Liver (tissue), 9 donors: ENCODE results near the gene SH2D6. TPM values are rescaled to one million over a fixed set of nuclear protein-coding genes. Genes with fewer than 3 reads are reported as not detected.

ENCODE experiments used
- DNase-seq: peaks from one replicate; pipeline ENCODE4 v3.0.0-alpha.2; 2017; ENCODE audit warnings: low spot score
- H3K27ac ChIP-seq, 2 donors: one replicate each; pipeline ENCODE4 v1.7.0; 2013; ENCODE audit warnings: inconsistent platforms in 2 of 2, low read length in 2 of 2, control low read depth in 1 of 2, low read depth in 1 of 2, mild to moderate bottlenecking in 1 of 2
- H3K27me3 ChIP-seq, 4 donors: one replicate each; pipeline versions ENCODE4 v1.6.1 to v1.7.0; 2013; ENCODE audit warnings: low read length in 3 of 4, inconsistent platforms in 1 of 4, mild to moderate bottlenecking in 1 of 4, moderate library complexity in 1 of 4; ENCODE audit not compliant: control insufficient read depth in 4 of 4, insufficient read depth in 4 of 4
- H3K36me3 ChIP-seq, 4 donors: one replicate each; pipeline versions ENCODE4 v1.6.1 to v1.7.0; 2013; ENCODE audit warnings: low read length in 3 of 4, mild to moderate bottlenecking in 3 of 4, low read depth in 1 of 4, moderate library complexity in 1 of 4; ENCODE audit not compliant: control insufficient read depth in 4 of 4, insufficient read depth in 3 of 4
- H3K4me1 ChIP-seq, 4 donors: one replicate each; pipeline versions ENCODE4 v1.6.1 to v1.7.0; 2013; ENCODE audit warnings: low read length in 3 of 4, mild to moderate bottlenecking in 3 of 4, moderate library complexity in 1 of 4; ENCODE audit not compliant: control insufficient read depth in 4 of 4, insufficient read depth in 4 of 4
- H3K4me3 ChIP-seq, 3 donors: one replicate each; pipeline versions ENCODE4 v1.6.1 to v1.7.0; 2013; ENCODE audit warnings: low read length in 3 of 3, control low read depth in 1 of 3, low read depth in 1 of 3, mild to moderate bottlenecking in 1 of 3
- H3K9ac ChIP-seq, 2 donors: one replicate each; pipeline ENCODE4 v1.7.0; 2013; ENCODE audit warnings: low read length in 2 of 2, mild to moderate bottlenecking in 2 of 2, moderate library complexity in 2 of 2, control low read depth in 1 of 2, low read depth in 1 of 2
- H3K9me3 ChIP-seq, 4 donors: one replicate each; pipeline versions ENCODE4 v1.6.1 to v1.7.0; 2013; ENCODE audit warnings: low read length in 3 of 4; ENCODE audit not compliant: control insufficient read depth in 4 of 4
- FOXA2 ChIP-seq: IDR thresholded peaks from 2 replicates; pipeline ENCODE4 v1.6.1; 2016; ENCODE audit warnings: antibody characterized with exemption
- GABPA ChIP-seq, 2 donors: IDR thresholded peaks in 1 of 2; conservative IDR thresholded peaks in 1 of 2; 2 replicates each; pipeline ENCODE4 v1.6.1; 2016; ENCODE audit warnings: antibody characterized with exemption in 2 of 2, mild to moderate bottlenecking in 1 of 2, moderate library complexity in 1 of 2
- HNF4A ChIP-seq, 2 donors: conservative IDR thresholded peaks; 2 replicates each; pipeline ENCODE4 v1.6.1; 2016; ENCODE audit warnings: antibody characterized with exemption in 2 of 2, mild to moderate bottlenecking in 2 of 2
- HNF4G ChIP-seq: IDR thresholded peaks from 2 replicates; pipeline ENCODE4 v1.6.1; 2016; ENCODE audit warnings: antibody characterized with exemption
- JUND ChIP-seq, 2 donors: IDR thresholded peaks; 2 replicates each; pipeline ENCODE4 v1.6.1; 2016; ENCODE audit warnings: antibody characterized with exemption in 2 of 2
- NR2F2 ChIP-seq: IDR thresholded peaks from 2 replicates; pipeline ENCODE4 v1.6.1; 2016; ENCODE audit warnings: antibody characterized with exemption
- RAD21 ChIP-seq, 2 donors: IDR thresholded peaks; 2 replicates each; pipeline ENCODE4 v1.6.1; 2016; ENCODE audit warnings: antibody characterized with exemption in 2 of 2, mild to moderate bottlenecking in 2 of 2
- RXRA ChIP-seq, 2 donors: IDR thresholded peaks; 2 replicates each; pipeline ENCODE4 v1.6.1; 2017 to 2018; ENCODE audit warnings: antibody characterized with exemption in 2 of 2, mild to moderate bottlenecking in 1 of 2
- SP1 ChIP-seq: IDR thresholded peaks from 2 replicates; pipeline ENCODE4 v1.6.1; 2018; ENCODE audit warnings: antibody characterized with exemption, mild to moderate bottlenecking
- TAF1 ChIP-seq: conservative IDR thresholded peaks from 2 replicates; pipeline ENCODE4 v1.6.1; 2016; ENCODE audit warnings: antibody characterized with exemption, mild to moderate bottlenecking
- YY1 ChIP-seq: IDR thresholded peaks from 2 replicates; pipeline ENCODE4 v1.6.1; 2016; ENCODE audit warnings: antibody characterized with exemption, mild to moderate bottlenecking
- WGBS: extraction: QIAGEN DNeasy Blood & Tissue Kit; methylation state at CpG from one replicate; pipeline ENCODE4 v1.1.7; 2013; 5-methylcytosine and 5-hydroxymethylcytosine counted together
- polyA plus RNA-seq, 2 donors: library from polyadenylated mRNA; stranded (reverse) in 1 of 2; unstranded in 1 of 2; fragments of 200-250 nt in 1 of 2; fragments of >200 nt in 1 of 2; fragmentation: Nextera tagmentation in 1 of 2; extraction: Ambion mirVana in 1 of 2; gene quantifications; one replicate each; pipeline versions ENCODE4 v1.2.1 to v1.2.3, GENCODE V29; 2013 to 2015
- total RNA-seq, 2 donors: library from RNA; depleted of rRNA; stranded (reverse); fragments of >200 nt; gene quantifications; one replicate each; pipeline ENCODE4 v1.2.3, GENCODE V29; 2014
- TF ChIP-seq, protein P1 (sequence below): IDR thresholded peaks from 2 replicates; pipeline ENCODE4 v1.6.1; 2016; ENCODE audit warnings: antibody characterized with exemption
- TF ChIP-seq, protein P2 (sequence below): IDR thresholded peaks from 2 replicates; pipeline ENCODE4 v1.6.1; 2016; ENCODE audit warnings: antibody characterized with exemption
- TF ChIP-seq, protein P3 (sequence below): IDR thresholded peaks from 2 replicates; pipeline ENCODE4 v1.6.1; 2016; ENCODE audit warnings: antibody characterized with exemption
- TF ChIP-seq, protein P4 (sequence below): fragments of 150-350 bp; IDR thresholded peaks from 2 replicates; pipeline ENCODE4 v1.5.1; 2017; ENCODE audit warnings: improper control_type of control experiment, low read depth, low read length; ENCODE audit not compliant: missing input control
- donor health status: healthy.
- donor health status: healthy.
- donor health status: healthy.
- donor health status: healthy.
- donor health status: healthy.

SH2D6 gene
- total and polyA plus RNA-seq, 4 donors = 0.28 to 0.92 (median 0.39) TPM; not detected in 1

DNA sequence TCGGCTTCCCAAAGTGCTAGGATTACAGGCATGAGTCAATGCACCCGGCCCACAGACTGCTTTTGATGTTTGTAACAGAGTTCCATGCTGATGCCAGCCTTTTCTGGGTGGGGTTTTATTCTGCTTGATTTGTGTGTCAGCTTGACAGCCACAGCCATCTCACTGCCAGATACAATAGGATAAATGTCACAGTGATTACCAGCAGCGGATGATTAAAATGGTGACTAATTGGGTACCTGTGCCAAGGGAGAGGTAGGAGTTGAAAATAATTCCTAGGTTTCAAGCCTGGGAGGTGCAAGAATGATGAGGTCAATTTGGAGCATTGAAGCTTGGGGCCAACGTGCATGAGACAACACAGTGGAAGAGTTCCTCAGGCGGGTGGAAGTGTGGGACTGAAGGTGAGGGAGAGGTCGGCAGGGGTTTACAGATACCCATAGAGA is 39.4 kb downstream of the SH2D6 start:
- DNase-seq = no peak
- H3K27ac ChIP-seq = no peak overlapping the region
- H3K36me3 ChIP-seq = no peaks in the 10 kb centered on the region
- TF ChIP-seq JUND (IDR thresholded peaks at IDR 0.05) (no peak), GABPA (IDR thresholded peaks at IDR 0.05 in 1 of 2, conservative IDR thresholded peaks at IDR 0.05 in 1 of 2) (no peak)
- TF ChIP-seq, protein P1, sequence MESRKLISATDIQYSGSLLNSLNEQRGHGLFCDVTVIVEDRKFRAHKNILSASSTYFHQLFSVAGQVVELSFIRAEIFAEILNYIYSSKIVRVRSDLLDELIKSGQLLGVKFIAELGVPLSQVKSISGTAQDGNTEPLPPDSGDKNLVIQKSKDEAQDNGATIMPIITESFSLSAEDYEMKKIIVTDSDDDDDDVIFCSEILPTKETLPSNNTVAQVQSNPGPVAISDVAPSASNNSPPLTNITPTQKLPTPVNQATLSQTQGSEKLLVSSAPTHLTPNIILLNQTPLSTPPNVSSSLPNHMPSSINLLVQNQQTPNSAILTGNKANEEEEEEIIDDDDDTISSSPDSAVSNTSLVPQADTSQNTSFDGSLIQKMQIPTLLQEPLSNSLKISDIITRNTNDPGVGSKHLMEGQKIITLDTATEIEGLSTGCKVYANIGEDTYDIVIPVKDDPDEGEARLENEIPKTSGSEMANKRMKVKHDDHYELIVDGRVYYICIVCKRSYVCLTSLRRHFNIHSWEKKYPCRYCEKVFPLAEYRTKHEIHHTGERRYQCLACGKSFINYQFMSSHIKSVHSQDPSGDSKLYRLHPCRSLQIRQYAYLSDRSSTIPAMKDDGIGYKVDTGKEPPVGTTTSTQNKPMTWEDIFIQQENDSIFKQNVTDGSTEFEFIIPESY = no peak
- no peaks in the 10 kb centered on the region for H3K27me3 ChIP-seq
- no peak overlapping the region for H3K9ac ChIP-seq
- WGBS = 88% methylated on average over 6 of the region's 6 CpGs
- H3K4me1 ChIP-seq = peaks cover 0 to 4% (median under 1%) of the 10 kb centered on the region in 4 donors
- no peak overlapping the region for H3K4me3 ChIP-seq
- no peaks in the 10 kb centered on the region for H3K9me3 ChIP-seq

DNA sequence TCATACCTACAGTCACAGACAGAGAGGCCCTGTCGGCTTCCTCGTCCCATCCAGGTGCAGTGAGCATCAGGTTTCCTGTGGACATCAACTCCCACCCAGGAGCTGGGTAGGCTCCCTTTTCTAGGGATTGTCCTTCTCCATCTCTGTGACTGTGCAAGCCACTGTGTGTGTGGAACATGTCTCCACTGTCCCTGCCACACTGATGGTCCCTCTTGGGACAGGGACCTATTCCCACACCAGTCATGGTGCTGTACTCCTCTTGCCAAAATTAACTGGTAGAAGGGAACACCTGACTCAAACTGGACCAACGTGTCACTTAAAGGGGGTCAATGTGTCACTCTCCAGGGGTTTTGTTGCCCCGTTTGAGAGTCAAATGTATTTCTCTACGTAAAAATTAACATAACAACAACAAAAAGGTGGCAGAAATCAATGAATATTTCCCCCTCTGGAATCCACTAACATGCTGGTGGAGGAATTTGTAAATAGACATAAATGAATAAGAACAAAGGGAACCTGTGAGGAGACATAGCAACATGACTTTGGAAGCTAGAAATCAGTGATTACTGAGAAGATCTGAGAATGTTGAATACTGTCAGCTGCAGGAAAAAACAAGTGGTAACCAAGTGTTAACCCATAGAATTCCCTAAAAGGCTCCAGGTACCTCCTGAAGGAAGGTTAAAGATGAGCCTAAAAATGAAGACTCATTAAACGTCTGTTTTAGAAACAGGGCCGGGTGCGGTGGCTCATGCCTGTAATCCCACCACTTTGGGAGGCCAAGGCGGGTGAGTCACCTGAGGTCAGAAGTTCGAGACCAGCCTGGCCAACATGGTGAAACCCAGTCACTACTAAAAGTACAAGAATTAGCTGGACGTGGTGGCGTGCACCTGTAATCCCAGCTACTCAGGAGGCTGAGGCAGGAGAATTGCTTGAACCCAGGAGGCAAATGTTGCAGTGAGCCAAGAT is 40.4 kb downstream of the SH2D6 start:
- no peaks in the 10 kb centered on the region for H3K9me3 ChIP-seq
- no peaks in the 10 kb centered on the region for H3K36me3 ChIP-seq
- H3K27me3 ChIP-seq = no peaks in the 10 kb centered on the region
- WGBS = 89% methylated on average over 12 of the region's 12 CpGs
- H3K4me3 ChIP-seq = no peak overlapping the region
- peaks cover 0 to 4% (median under 1%) of the 10 kb centered on the region in 4 donors for H3K4me1 ChIP-seq
- H3K27ac ChIP-seq = no peak overlapping the region
- no peak for DNase-seq
- TF ChIP-seq, protein P2, sequence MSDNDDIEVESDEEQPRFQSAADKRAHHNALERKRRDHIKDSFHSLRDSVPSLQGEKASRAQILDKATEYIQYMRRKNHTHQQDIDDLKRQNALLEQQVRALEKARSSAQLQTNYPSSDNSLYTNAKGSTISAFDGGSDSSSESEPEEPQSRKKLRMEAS = no peak
- no peak for TF ChIP-seq HNF4G
- TF ChIP-seq JUND (IDR thresholded peaks at IDR 0.05) = no peak
- no peak for TF ChIP-seq YY1
- no peak for TF ChIP-seq SP1
- no peak for TF ChIP-seq RXRA (IDR thresholded peaks at IDR 0.05)
- TF ChIP-seq, protein P1 = no peak
- no peak for TF ChIP-seq TAF1
- TF ChIP-seq, protein P3, sequence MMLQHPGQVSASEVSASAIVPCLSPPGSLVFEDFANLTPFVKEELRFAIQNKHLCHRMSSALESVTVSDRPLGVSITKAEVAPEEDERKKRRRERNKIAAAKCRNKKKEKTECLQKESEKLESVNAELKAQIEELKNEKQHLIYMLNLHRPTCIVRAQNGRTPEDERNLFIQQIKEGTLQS = no peak
- TF ChIP-seq GABPA (IDR thresholded peaks at IDR 0.05 in 1 of 2, conservative IDR thresholded peaks at IDR 0.05 in 1 of 2) = no peak
- no peak for TF ChIP-seq FOXA2
- no peak for TF ChIP-seq NR2F2
- no peak overlapping the region for H3K9ac ChIP-seq

DNA sequence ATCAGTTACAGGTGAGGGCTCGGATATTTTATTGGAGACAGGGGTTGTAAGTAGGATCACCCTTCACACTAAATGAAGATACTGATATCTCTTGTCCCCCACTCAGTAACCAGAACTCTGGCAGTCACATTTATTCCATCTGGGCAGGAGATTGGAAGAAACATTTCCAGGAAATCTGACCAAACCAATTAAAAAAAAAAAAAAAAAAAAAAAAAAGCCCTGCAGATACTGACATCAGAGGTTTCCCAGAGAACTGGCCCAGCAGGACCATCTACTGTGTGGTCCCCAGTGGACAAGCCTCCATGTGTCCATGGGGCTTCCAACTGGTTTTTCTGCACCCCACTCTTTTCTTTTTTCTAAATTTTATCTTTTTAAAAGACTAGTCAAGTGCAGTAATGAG is 41.3 kb downstream of the SH2D6 start:
- Histone ChIP-seq H3K4me3 (no peak overlapping the region), H3K27me3 (no peaks in the 10 kb centered on the region), H3K9ac (no peak overlapping the region), H3K27ac (no peak overlapping the region), H3K4me1 (peaks cover 0 to 4% (median under 1%) of the 10 kb centered on the region in 4 donors), H3K36me3 (no peaks in the 10 kb centered on the region), H3K9me3 (no peaks in the 10 kb centered on the region)
- no peak for DNase-seq
- 95% methylated on average over 1 of the region's 1 CpG for WGBS
- TF ChIP-seq, protein P4, sequence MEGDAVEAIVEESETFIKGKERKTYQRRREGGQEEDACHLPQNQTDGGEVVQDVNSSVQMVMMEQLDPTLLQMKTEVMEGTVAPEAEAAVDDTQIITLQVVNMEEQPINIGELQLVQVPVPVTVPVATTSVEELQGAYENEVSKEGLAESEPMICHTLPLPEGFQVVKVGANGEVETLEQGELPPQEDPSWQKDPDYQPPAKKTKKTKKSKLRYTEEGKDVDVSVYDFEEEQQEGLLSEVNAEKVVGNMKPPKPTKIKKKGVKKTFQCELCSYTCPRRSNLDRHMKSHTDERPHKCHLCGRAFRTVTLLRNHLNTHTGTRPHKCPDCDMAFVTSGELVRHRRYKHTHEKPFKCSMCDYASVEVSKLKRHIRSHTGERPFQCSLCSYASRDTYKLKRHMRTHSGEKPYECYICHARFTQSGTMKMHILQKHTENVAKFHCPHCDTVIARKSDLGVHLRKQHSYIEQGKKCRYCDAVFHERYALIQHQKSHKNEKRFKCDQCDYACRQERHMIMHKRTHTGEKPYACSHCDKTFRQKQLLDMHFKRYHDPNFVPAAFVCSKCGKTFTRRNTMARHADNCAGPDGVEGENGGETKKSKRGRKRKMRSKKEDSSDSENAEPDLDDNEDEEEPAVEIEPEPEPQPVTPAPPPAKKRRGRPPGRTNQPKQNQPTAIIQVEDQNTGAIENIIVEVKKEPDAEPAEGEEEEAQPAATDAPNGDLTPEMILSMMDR = no peak
- TF ChIP-seq RAD21 (IDR thresholded peaks at IDR 0.05) (no peak), GABPA (IDR thresholded peaks at IDR 0.05 in 1 of 2, conservative IDR thresholded peaks at IDR 0.05 in 1 of 2) (no peak), HNF4A (conservative IDR thresholded peaks at IDR 0.05) (no peak), SP1 (no peak)
- TF ChIP-seq, protein P3 = no peak
